Measurements from ENCODE around the gene KHDC1.

- TF ChIP-seq POLR2A (IDR thresholded peaks at IDR 0.05; ENCODE audit: low read depth), result no peak
- TF ChIP-seq, protein P1, sequence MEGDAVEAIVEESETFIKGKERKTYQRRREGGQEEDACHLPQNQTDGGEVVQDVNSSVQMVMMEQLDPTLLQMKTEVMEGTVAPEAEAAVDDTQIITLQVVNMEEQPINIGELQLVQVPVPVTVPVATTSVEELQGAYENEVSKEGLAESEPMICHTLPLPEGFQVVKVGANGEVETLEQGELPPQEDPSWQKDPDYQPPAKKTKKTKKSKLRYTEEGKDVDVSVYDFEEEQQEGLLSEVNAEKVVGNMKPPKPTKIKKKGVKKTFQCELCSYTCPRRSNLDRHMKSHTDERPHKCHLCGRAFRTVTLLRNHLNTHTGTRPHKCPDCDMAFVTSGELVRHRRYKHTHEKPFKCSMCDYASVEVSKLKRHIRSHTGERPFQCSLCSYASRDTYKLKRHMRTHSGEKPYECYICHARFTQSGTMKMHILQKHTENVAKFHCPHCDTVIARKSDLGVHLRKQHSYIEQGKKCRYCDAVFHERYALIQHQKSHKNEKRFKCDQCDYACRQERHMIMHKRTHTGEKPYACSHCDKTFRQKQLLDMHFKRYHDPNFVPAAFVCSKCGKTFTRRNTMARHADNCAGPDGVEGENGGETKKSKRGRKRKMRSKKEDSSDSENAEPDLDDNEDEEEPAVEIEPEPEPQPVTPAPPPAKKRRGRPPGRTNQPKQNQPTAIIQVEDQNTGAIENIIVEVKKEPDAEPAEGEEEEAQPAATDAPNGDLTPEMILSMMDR (IDR thresholded peaks at IDR 0.05), result no peak
- TF ChIP-seq POLR2AphosphoS5 (IDR thresholded peaks at IDR 0.05), result no peak
- TF ChIP-seq EP300 (IDR thresholded peaks at IDR 0.05), result no peak
Measured at GRCh38 chr6:73308712-73309534, 45.9 kb upstream of the KHDC1 start.
